Spleen (tissue), 7 donors: ENCODE results near the gene RGS5.

Experiments
- POLR2A ChIP-seq, 3 donors: fragments of 450-650 bp; IDR thresholded peaks; one replicate each; pipeline ENCODE4 v1.5.1; 2017; ENCODE audit warnings: antibody characterized with exemption in 3 of 3, mild to moderate bottlenecking in 1 of 3
- TF ChIP-seq, protein P1 (sequence below), 11 experiments: fragments of 200-600 bp in 7 of 11; fragments of 450-650 bp in 4 of 11; sonication (generic) in 4 of 11; IDR thresholded peaks in 8 of 11; conservative IDR thresholded peaks in 3 of 11; 1 replicate in 7 of 11; 2 replicates in 4 of 11; pipeline versions ENCODE4 v1.4.0 to v1.8.0; 2016 to 2021; ENCODE audit warnings: antibody characterized with exemption in 11 of 11, inconsistent platforms in 4 of 11, mild to moderate bottlenecking in 1 of 11
- donor health status: DM: no; HTN: no; CAD: no; lungs with moderate emphysema.
- donor health status: DM: no; HTN: no; CAD: no.
- donor health status: DM: no; HTN: no; CAD: no.

DNA sequence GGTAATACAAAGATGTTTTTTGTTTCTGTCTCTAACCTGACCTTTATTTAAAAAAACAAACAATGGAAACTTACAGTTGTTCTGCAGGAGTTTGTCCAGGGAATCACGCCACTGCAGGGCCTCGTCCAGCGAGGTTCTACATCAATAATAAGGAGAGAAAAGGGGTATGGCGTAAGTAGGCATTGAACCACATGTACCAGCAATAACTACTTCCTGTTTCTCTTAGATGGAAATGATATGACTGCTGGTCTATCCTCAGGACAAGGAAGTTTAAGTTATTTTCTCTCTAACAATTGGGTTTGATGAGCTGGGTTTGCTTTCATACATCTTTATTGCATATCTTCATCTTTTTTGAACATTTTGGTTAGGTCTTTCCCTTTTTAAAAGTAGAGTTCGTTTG lies 40.9 kb downstream of the RGS5 start:
- TF ChIP-seq, protein P1, sequence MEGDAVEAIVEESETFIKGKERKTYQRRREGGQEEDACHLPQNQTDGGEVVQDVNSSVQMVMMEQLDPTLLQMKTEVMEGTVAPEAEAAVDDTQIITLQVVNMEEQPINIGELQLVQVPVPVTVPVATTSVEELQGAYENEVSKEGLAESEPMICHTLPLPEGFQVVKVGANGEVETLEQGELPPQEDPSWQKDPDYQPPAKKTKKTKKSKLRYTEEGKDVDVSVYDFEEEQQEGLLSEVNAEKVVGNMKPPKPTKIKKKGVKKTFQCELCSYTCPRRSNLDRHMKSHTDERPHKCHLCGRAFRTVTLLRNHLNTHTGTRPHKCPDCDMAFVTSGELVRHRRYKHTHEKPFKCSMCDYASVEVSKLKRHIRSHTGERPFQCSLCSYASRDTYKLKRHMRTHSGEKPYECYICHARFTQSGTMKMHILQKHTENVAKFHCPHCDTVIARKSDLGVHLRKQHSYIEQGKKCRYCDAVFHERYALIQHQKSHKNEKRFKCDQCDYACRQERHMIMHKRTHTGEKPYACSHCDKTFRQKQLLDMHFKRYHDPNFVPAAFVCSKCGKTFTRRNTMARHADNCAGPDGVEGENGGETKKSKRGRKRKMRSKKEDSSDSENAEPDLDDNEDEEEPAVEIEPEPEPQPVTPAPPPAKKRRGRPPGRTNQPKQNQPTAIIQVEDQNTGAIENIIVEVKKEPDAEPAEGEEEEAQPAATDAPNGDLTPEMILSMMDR (IDR thresholded peaks at IDR 0.05 in 8 of 11, conservative IDR thresholded peaks at IDR 0.05 in 3 of 11): no peak
- no peak for TF ChIP-seq POLR2A (IDR thresholded peaks at IDR 0.05)
